Measurements from ENCODE around the gene TEKTIP1.

TEKTIP1 gene

GRCh38 chr19:3534375-3535234, 4.4 kb upstream of the TEKTIP1 start:
- Histone ChIP-seq H3K9ac (ENCODE audit: low read depth, low read length) (no peak overlapping the region), H3K27ac (ENCODE audit: low read length) (no peak overlapping the region), H3K36me3 (ENCODE audit: insufficient read depth, low read length) (peaks cover 85% of the 10 kb centered on the region), H4K20me1 (ENCODE audit: insufficient read depth, low read length) (peaks cover 43% of the 10 kb centered on the region), H3K27me3 (ENCODE audit: insufficient read depth, low read length, poor library complexity) (no peaks in the 10 kb centered on the region), H2AFZ (ENCODE audit: low read depth, low read length) (no peak overlapping the region), H3K4me2 (ENCODE audit: insufficient read depth, low read length) (no peak overlapping the region), H3K9me3 (ENCODE audit: insufficient read depth, low read length, severe bottlenecking) (no peaks in the 10 kb centered on the region), H3K79me2 (ENCODE audit: insufficient read depth, low read length) (no peaks in the 10 kb centered on the region), H3K4me3 (ENCODE audit: low read depth in 1 of 2, low read length in 2 of 2) (no peak overlapping the region), H3K4me1 (ENCODE audit: insufficient read depth, low read length) (no peaks in the 10 kb centered on the region)
- TF ChIP-seq EZH2 (IDR thresholded peaks at IDR 0.05; ENCODE audit: borderline replicate concordance, low read depth, low read length, severe bottlenecking), result no peak
- no peak for TF ChIP-seq CTCF (IDR thresholded peaks at IDR 0.05; ENCODE audit: borderline replicate concordance, extremely low read depth, low read length, poor library complexity, severe bottlenecking)
- ATAC-seq (ENCODE audit: insufficient read depth, low read depth), result no peak
- DNase-seq, result no peak

GRCh38 chr19:3535235-3535535, 3.8 kb upstream of the TEKTIP1 start:
- DNase-seq (no peak), ATAC-seq (ENCODE audit: insufficient read depth, low read depth) (no peak)
- Histone ChIP-seq H3K4me2 (ENCODE audit: insufficient read depth, low read length) (no peak overlapping the region), H2AFZ (ENCODE audit: low read depth, low read length) (no peak overlapping the region), H3K36me3 (ENCODE audit: insufficient read depth, low read length) (peaks cover 86% of the 10 kb centered on the region), H3K27me3 (ENCODE audit: insufficient read depth, low read length, poor library complexity) (no peaks in the 10 kb centered on the region), H3K4me3 (ENCODE audit: low read depth in 1 of 2, low read length in 2 of 2) (no peak overlapping the region), H3K79me2 (ENCODE audit: insufficient read depth, low read length) (no peaks in the 10 kb centered on the region), H3K9me3 (ENCODE audit: insufficient read depth, low read length, severe bottlenecking) (no peaks in the 10 kb centered on the region), H4K20me1 (ENCODE audit: insufficient read depth, low read length) (peaks cover 43% of the 10 kb centered on the region), H3K9ac (ENCODE audit: low read depth, low read length) (no peak overlapping the region), H3K4me1 (ENCODE audit: insufficient read depth, low read length) (no peaks in the 10 kb centered on the region), H3K27ac (ENCODE audit: low read length) (no peak overlapping the region)
- no peak for TF ChIP-seq CTCF (IDR thresholded peaks at IDR 0.05; ENCODE audit: borderline replicate concordance, extremely low read depth, low read length, poor library complexity, severe bottlenecking)
- no peak for TF ChIP-seq EZH2 (IDR thresholded peaks at IDR 0.05; ENCODE audit: borderline replicate concordance, low read depth, low read length, severe bottlenecking)

- no peaks in the 10 kb centered on the region for H3K79me2 ChIP-seq (ENCODE audit: insufficient read depth, low read length)
- peaks cover 83% of the 10 kb centered on the region for H3K36me3 ChIP-seq (ENCODE audit: insufficient read depth, low read length)
- H2AFZ ChIP-seq (ENCODE audit: low read depth, low read length), result no peak overlapping the region
- no peak overlapping the region for H3K4me2 ChIP-seq (ENCODE audit: insufficient read depth, low read length)
- no peak overlapping the region for H3K9ac ChIP-seq (ENCODE audit: low read depth, low read length)
- H3K4me3 ChIP-seq (ENCODE audit: low read depth in 1 of 2, low read length in 2 of 2), result no peak overlapping the region
- H4K20me1 ChIP-seq (ENCODE audit: insufficient read depth, low read length), result peaks cover 43% of the 10 kb centered on the region
- H3K4me1 ChIP-seq (ENCODE audit: insufficient read depth, low read length), result no peaks in the 10 kb centered on the region
- no peaks in the 10 kb centered on the region for H3K9me3 ChIP-seq (ENCODE audit: insufficient read depth, low read length, severe bottlenecking)
- no peak for TF ChIP-seq EZH2 (IDR thresholded peaks at IDR 0.05; ENCODE audit: borderline replicate concordance, low read depth, low read length, severe bottlenecking)
- TF ChIP-seq CTCF (IDR thresholded peaks at IDR 0.05; ENCODE audit: borderline replicate concordance, extremely low read depth, low read length, poor library complexity, severe bottlenecking), result no peak
- H3K27me3 ChIP-seq (ENCODE audit: insufficient read depth, low read length, poor library complexity), result no peaks in the 10 kb centered on the region
- DNase-seq, result no peak
- H3K27ac ChIP-seq (ENCODE audit: low read length), result no peak overlapping the region
- no peak for ATAC-seq (ENCODE audit: insufficient read depth, low read depth)
These were observed 3.4 kb upstream of the TEKTIP1 start for GRCh38 chr19:3535563-3535965.
